H1 (cell line): ENCODE data around the gene RNF215. TPM values are rescaled to one million over a fixed set of nuclear protein-coding genes. Genes with fewer than 3 reads are reported as not detected.

Experiments used
- CTCF ChIA-PET: fragments of 300-600 bp; sonication (Branson Sonifier 250); formaldehyde crosslinking; loops from one replicate; lab custom pipeline; 2021; ENCODE audit not compliant: partially characterized antibody; lab: Charles Lee
- POLR2A ChIA-PET: fragments of 300-600 bp; sonication (Branson Sonifier 250); formaldehyde crosslinking; loops from one replicate; lab custom pipeline; 2021; ENCODE audit warnings: inconsistent platforms; ENCODE audit not compliant: partially characterized antibody; lab: Charles Lee
- DNase-seq, 2 experiments: peaks; one replicate each; pipeline versions ENCODE4 v3.0.0 to v3.0.0-alpha.2; 2010 to 2022; ENCODE audit warnings: low spot score in 2 of 2, low read depth in 1 of 2, mixed read lengths in 1 of 2
- FAIRE-seq: peaks from 2 replicates; lab custom pipeline; 2011; peaks lifted over from hg19 to GRCh38; lab: Jason Lieb, UNC
- H2AFZ ChIP-seq: 2 replicates; pipeline ENCODE4 v1.8.1; 2012; ENCODE audit warnings: low read length, inconsistent platforms
- H2AK5ac ChIP-seq: 2 replicates; pipeline ENCODE4 v1.6.1; 2013; ENCODE audit warnings: low read depth, low read length
- H2BK120ac ChIP-seq: replicated peaks from 2 replicates; pipeline ENCODE3; 2013; ENCODE audit warnings: low read depth, low read length, inconsistent platforms
- H2BK12ac ChIP-seq: 2 replicates; pipeline ENCODE4 v1.6.1; 2013; ENCODE audit warnings: low read depth, low read length
- H2BK15ac ChIP-seq: 2 replicates; pipeline ENCODE4 v1.6.1; 2013; ENCODE audit warnings: low read length
- H2BK20ac ChIP-seq: 2 replicates; pipeline ENCODE4 v1.6.1; 2013; ENCODE audit warnings: low read length
- H2BK5ac ChIP-seq: 2 replicates; pipeline ENCODE4 v1.6.1; 2013; ENCODE audit warnings: low read depth, low read length
- H3K14ac ChIP-seq: 2 replicates; pipeline ENCODE4 v1.6.1; 2013; ENCODE audit warnings: inconsistent platforms; ENCODE audit not compliant: insufficient read length
- H3K18ac ChIP-seq: 2 replicates; pipeline ENCODE4 v1.6.1; 2013; ENCODE audit warnings: low read length; ENCODE audit errors: extremely low read depth
- H3K23ac ChIP-seq: 2 replicates; pipeline ENCODE4 v1.6.1; 2013; ENCODE audit warnings: inconsistent platforms; ENCODE audit not compliant: insufficient read length
- H3K23me2 ChIP-seq: 2 replicates; pipeline ENCODE4 v1.6.1; 2013; ENCODE audit warnings: low read depth, low read length
- H3K27ac ChIP-seq: 2 replicates; pipeline ENCODE4 v1.6.1; 2011; ENCODE audit warnings: low read depth, low read length, inconsistent platforms
- H3K27me3 ChIP-seq, 4 experiments: replicated peaks in 1 of 4; 1 replicate in 1 of 4; 2 replicates in 3 of 4; pipeline versions ENCODE4 v1.6.1 to v1.8.1; 2011 to 2013; ENCODE audit warnings: low read length in 3 of 4, mild to moderate bottlenecking in 3 of 4, inconsistent platforms in 2 of 4, mixed read lengths in 2 of 4, moderate library complexity in 1 of 4; ENCODE audit not compliant: control insufficient read depth in 3 of 4, insufficient read depth in 3 of 4; ENCODE audit errors: extremely low read depth in 1 of 4
- H3K36me3 ChIP-seq, 4 experiments: 2 replicates each; pipeline versions ENCODE4 v1.6.1 to v1.8.1; 2011 to 2013; ENCODE audit warnings: mild to moderate bottlenecking in 4 of 4, low read length in 3 of 4, moderate library complexity in 2 of 4, control low read depth in 1 of 4, inconsistent platforms in 1 of 4; ENCODE audit not compliant: insufficient read depth in 4 of 4, control insufficient read depth in 2 of 4
- H3K4ac ChIP-seq: replicated peaks from 2 replicates; pipeline ENCODE3; 2013; ENCODE audit warnings: low read length, low read depth, mixed read lengths, inconsistent platforms; ENCODE audit not compliant: insufficient read length
- H3K4me1 ChIP-seq, 4 experiments: replicated peaks in 1 of 4; 1 replicate in 1 of 4; 2 replicates in 3 of 4; pipeline versions ENCODE4 v1.6.1 to v1.8.1; 2011 to 2013; ENCODE audit warnings: low read length in 3 of 4, inconsistent platforms in 2 of 4, mixed read lengths in 1 of 4; ENCODE audit not compliant: insufficient read depth in 4 of 4, control insufficient read depth in 3 of 4
- H3K4me2 ChIP-seq, 2 experiments: 2 replicates each; pipeline versions ENCODE4 v1.6.1 to v1.8.1; 2011 to 2013; ENCODE audit warnings: low read depth in 2 of 2, low read length in 2 of 2, control low read depth in 1 of 2, inconsistent platforms in 1 of 2, mild to moderate bottlenecking in 1 of 2; ENCODE audit not compliant: insufficient read depth in 1 of 2
- H3K4me3 ChIP-seq, 4 experiments: fragments of 200-600, 300-600 bp in 1 of 4; sonication (generic), shearing (Covaris generic), sonication (Bioruptor Twin) in 1 of 4; 2 replicates each; pipeline versions ENCODE4 v1.5.1 to v1.8.1; 2011 to 2016; ENCODE audit warnings: low read length in 4 of 4, low read depth in 3 of 4, control low read depth in 2 of 4, inconsistent platforms in 2 of 4, mild to moderate bottlenecking in 2 of 4, mixed read lengths in 1 of 4, moderate library complexity in 1 of 4; ENCODE audit not compliant: insufficient read depth in 2 of 4; ENCODE audit errors: extremely low read depth in 1 of 4
- H3K56ac ChIP-seq: replicated peaks from 2 replicates; pipeline ENCODE3; 2013; ENCODE audit warnings: low read depth, mild to moderate bottlenecking, mixed read lengths, low read length, inconsistent platforms; ENCODE audit not compliant: insufficient read length
- H3K79me1 ChIP-seq: 2 replicates; pipeline ENCODE4 v1.6.1; 2013; ENCODE audit warnings: low read depth, low read length, control low read depth
- H3K79me2 ChIP-seq, 2 experiments: 2 replicates each; pipeline versions ENCODE4 v1.6.1 to v1.8.1; 2012 to 2013; ENCODE audit warnings: low read length in 2 of 2, mild to moderate bottlenecking in 2 of 2, inconsistent platforms in 1 of 2; ENCODE audit not compliant: insufficient read depth in 2 of 2, control insufficient read depth in 1 of 2
- H3K9ac ChIP-seq, 4 experiments: replicated peaks in 1 of 4; 1 replicate in 1 of 4; 2 replicates in 3 of 4; pipeline versions ENCODE4 v1.6.1 to v1.8.1; 2011 to 2013; ENCODE audit warnings: low read depth in 3 of 4, low read length in 3 of 4, control low read depth in 2 of 4, mild to moderate bottlenecking in 2 of 4, moderate library complexity in 2 of 4, inconsistent platforms in 1 of 4; ENCODE audit errors: extremely low read depth in 1 of 4
- H3K9me3 ChIP-seq, 2 experiments: 2 replicates each; pipeline versions ENCODE4 v1.6.1 to v1.8.1; 2012 to 2013; ENCODE audit warnings: mild to moderate bottlenecking in 2 of 2, moderate library complexity in 2 of 2, control low read depth in 1 of 2, inconsistent platforms in 1 of 2, low read depth in 1 of 2, low read length in 1 of 2, mixed read lengths in 1 of 2; ENCODE audit not compliant: insufficient read depth in 2 of 2
- H4K20me1 ChIP-seq, 2 experiments: replicated peaks in 1 of 2; 2 replicates each; pipeline versions ENCODE3 to v1.8.1; 2011 to 2013; ENCODE audit warnings: inconsistent platforms in 2 of 2, low read length in 2 of 2, mild to moderate bottlenecking in 1 of 2; ENCODE audit not compliant: insufficient read depth in 2 of 2, control insufficient read depth in 1 of 2
- H4K5ac ChIP-seq: 2 replicates; pipeline ENCODE4 v1.6.1; 2013; ENCODE audit warnings: low read length, low read depth, mixed read lengths, inconsistent platforms; ENCODE audit not compliant: insufficient read length
- H4K8ac ChIP-seq: 2 replicates; pipeline ENCODE4 v1.8.0; 2013; ENCODE audit warnings: mild to moderate bottlenecking, moderate library complexity, low read length, inconsistent platforms; ENCODE audit not compliant: insufficient read depth; ENCODE audit errors: extremely low read depth
- H4K91ac ChIP-seq: replicated peaks from 2 replicates; pipeline ENCODE3; 2013; ENCODE audit warnings: low read length, mixed read lengths, inconsistent platforms; ENCODE audit not compliant: insufficient read length
- BACH1 ChIP-seq: IDR thresholded peaks from 2 replicates; pipeline ENCODE4 v1.6.1; 2012; ENCODE audit warnings: low read length, improper control_type of control experiment
- WGBS, 2 experiments: shearing (Covaris generic) in 1 of 2; methylation state at CpG; one replicate each; pipeline versions ENCODE4 v1.1.6 to v1.1.7; 2013 to 2015; ENCODE audit warnings: low lambda C conversion rate in 2 of 2, mixed read lengths in 2 of 2, inconsistent platforms in 1 of 2, low coverage in 1 of 2, missing lambda C conversion rate in 1 of 2; ENCODE audit not compliant: insufficient replicate concordance in 2 of 2, insufficient coverage in 1 of 2, insufficient read length in 1 of 2; ENCODE audit errors: extremely low coverage in 1 of 2, missing lambda C conversion rate in 1 of 2; 5-methylcytosine and 5-hydroxymethylcytosine counted together
- polyA plus RNA-seq, 7 experiments: library from polyadenylated mRNA; depleted of rRNA in 3 of 7; stranded (reverse) in 5 of 7; unstranded in 2 of 7; fragments of >200 nt in 5 of 7; fragments of 200-250 nt in 2 of 7; gene quantifications; 1 replicate in 5 of 7; 2 replicates in 1 of 7; 4 replicates in 1 of 7; pipeline versions ENCODE4 v1.2.1 to v1.2.3, GENCODE V29; 2011 to 2013; ENCODE audit warnings: missing spikeins in 2 of 7, mixed read lengths in 2 of 7
- total RNA-seq: library from RNA; stranded (reverse); fragmentation: NEBNext Ultra II Directional; extraction: Animal tissue kit (Norgen Biotek cat#: 25700); gene quantifications from 2 replicates; pipeline ENCODE4 v1.2.1, GENCODE V29; 2021

Gene RNF215
- total and polyA plus RNA-seq, 2 of the 8 experiments (the other 6 are each of a cell fraction or from before 2014, with no cell fraction given), result 13.1 to 19.0 TPM

- H2BK120ac ChIP-seq, result no peak overlapping the region
- H3K36me3 ChIP-seq, result peaks cover 36 to 81% (median 68%) of the 10 kb centered on the region in 4 experiments
- no peak for TF ChIP-seq BACH1
- FAIRE-seq (no peak), DNase-seq (no peak)
- H3K4me3 ChIP-seq, result no peak overlapping the region
- H4K20me1 ChIP-seq, result peaks cover 0 to 10% of the 10 kb centered on the region in 2 experiments
- H2BK20ac ChIP-seq, result no peak overlapping the region
- no peak overlapping the region for H3K23ac ChIP-seq
- no peak overlapping the region for H3K18ac ChIP-seq
- H3K4me1 ChIP-seq, result no peaks in the 10 kb centered on the region
- no peak overlapping the region for H2BK15ac ChIP-seq
- no peak overlapping the region for H2AFZ ChIP-seq
- no peak overlapping the region for H3K56ac ChIP-seq
- no peak overlapping the region for H3K4me2 ChIP-seq
- WGBS, 2 experiments, result 97% methylated on average over 4 of the region's 4 CpGs; no CpG with 5 or more reads in 1 of the 2 experiments
- H4K8ac ChIP-seq, result no peak overlapping the region
- no peak overlapping the region for H2BK12ac ChIP-seq
- H3K27me3 ChIP-seq, result no peaks in the 10 kb centered on the region
- no peak overlapping the region for H4K91ac ChIP-seq
- no peaks in the 10 kb centered on the region for H3K23me2 ChIP-seq
- H4K5ac ChIP-seq, result no peak overlapping the region
- H3K79me2 ChIP-seq, result no peaks in the 10 kb centered on the region
- ChIA-PET CTCF (interaction anchor here (0.8 to 1.7 kb wide), 3 partner anchors 15 to 96 kb away, joined by 3 to 8 read pairs (median 6); no protein-coding TSS in a partner anchor), POLR2A (no interaction called here)
- H2AK5ac ChIP-seq, result no peak overlapping the region
- no peak overlapping the region for H3K27ac ChIP-seq
- H3K4ac ChIP-seq, result no peak overlapping the region
- H2BK5ac ChIP-seq, result no peak overlapping the region
- no peaks in the 10 kb centered on the region for H3K9me3 ChIP-seq
- no peak overlapping the region for H3K9ac ChIP-seq
- no peaks in the 10 kb centered on the region; the same call in 1 of the 2 replicates for H3K79me1 ChIP-seq
- H3K14ac ChIP-seq, result no peak overlapping the region
Measured at GRCh38 chr22:30334646-30335045, 52.6 kb downstream of the RNF215 start.
